ENCODE data around the gene NOTCH1. TPM values are rescaled to one million over a fixed set of nuclear protein-coding genes. Genes with fewer than 3 reads are reported as not detected.
A peak's percentile ranks its signal among the peaks of the same experiment; 100 is the strongest.

Gene NOTCH1
- total and polyA plus RNA-seq, 9 donors: 16.7 to 39.5 (median 27.1) TPM

DNA sequence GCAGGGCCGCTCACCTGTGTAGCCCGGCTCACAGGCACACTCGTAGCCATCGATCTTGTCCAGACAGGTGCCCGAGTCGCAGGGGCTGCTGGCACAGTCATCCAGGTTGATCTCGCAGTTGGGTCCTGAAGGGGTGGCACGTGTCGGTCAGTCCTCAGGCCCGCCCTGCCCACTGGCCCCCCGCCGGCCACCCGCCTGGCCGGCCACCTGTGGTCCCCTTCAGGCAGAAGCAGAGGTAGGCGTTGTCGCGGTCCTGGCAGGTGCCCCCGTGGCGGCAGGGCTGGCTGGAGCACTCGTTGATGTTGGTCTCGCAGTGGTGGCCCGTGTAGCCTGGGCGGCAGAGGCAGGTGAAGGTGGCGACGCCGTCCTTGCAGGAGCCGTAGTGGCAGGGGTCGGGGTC is 30.6 kb downstream of the NOTCH1 start:
- Histone ChIP-seq H3K36me3 (ENCODE audit: control insufficient read depth, insufficient read depth, low read length) (peaks cover 95% of the 10 kb centered on the region), H3K4me3 (ENCODE audit: low read length) (no peak overlapping the region), H3K9me3 (replicated peaks; ENCODE audit: control insufficient read depth, low read depth, low read length) (no peaks in the 10 kb centered on the region), H3K27me3 (ENCODE audit: control insufficient read depth, insufficient read depth, low read length) (no peaks in the 10 kb centered on the region), H3K4me1 (ENCODE audit: control insufficient read depth, insufficient read depth, low read length) (peaks cover 17% of the 10 kb centered on the region), H3K27ac (ENCODE audit: low read length) (no peak overlapping the region)
- WGBS (ENCODE audit: insufficient coverage): 93% methylated on average over 28 of the region's 28 CpGs
- no peak for DNase-seq

DNA sequence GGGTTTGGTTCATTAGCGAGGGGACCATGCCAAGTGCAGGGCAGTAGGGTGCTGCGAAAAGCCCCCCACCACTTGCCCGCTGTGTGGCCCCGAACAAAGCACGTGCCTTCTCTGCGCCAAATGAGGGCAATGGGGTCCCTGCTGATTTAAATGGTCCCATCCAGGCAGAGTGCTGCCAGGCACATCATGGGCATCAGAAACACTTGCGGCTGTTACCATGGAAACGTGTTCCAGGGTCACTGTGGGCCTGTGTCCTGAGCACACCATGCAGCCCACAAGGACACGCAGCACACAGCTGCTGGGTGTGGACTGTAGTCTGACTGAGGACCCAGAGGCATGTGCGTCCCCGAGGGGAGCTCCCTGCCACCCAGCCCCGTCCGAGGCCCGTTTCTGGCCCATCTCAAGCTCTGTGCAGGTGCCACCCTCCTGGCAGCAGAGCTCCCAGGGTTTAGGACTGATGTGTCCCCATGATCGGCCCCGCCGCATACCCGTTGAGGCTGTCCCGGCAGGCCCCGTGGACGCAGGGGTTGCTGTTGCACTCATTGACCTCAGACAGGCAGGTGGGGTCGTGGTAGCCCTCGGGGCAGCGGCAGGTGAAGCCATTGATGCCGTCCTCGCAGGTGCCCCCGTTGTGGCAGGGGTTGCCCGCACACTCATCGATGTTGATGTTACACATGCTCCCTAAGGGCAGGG is 31.7 kb downstream of the NOTCH1 start:
- no peaks in the 10 kb centered on the region for H3K27me3 ChIP-seq (ENCODE audit: control insufficient read depth, insufficient read depth, low read length)
- no peaks in the 10 kb centered on the region for H3K9me3 ChIP-seq (replicated peaks; ENCODE audit: control insufficient read depth, low read depth, low read length)
- H3K36me3 ChIP-seq (ENCODE audit: control insufficient read depth, insufficient read depth, low read length): peaks cover 97% of the 10 kb centered on the region
- 90% methylated on average over 29 of the region's 29 CpGs for WGBS (ENCODE audit: insufficient coverage)
- no peak overlapping the region for H3K27ac ChIP-seq (ENCODE audit: low read length)
- DNase-seq: no peak
- H3K4me1 ChIP-seq (ENCODE audit: control insufficient read depth, insufficient read depth, low read length): peaks cover 17% of the 10 kb centered on the region
- no peak overlapping the region for H3K4me3 ChIP-seq (ENCODE audit: low read length)

DNA sequence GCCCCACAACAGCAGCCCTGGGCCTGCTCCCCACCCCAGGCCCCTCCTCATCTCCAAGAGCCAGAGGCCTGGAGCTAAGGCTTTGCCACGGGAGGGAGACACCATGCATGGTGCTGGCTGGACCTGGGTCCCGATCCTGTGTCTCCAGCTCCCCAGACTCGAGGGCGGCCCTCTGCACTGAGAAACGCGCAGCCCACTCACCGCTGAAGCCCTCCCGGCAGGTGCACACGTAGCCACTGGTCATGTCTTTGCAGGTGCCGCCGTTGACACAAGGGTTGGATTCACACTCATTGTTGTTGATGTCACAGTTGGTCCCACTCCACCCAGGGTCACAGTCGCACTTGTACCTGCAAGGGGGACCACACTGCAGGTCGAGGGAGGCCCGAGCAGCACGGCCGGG is 32.7 kb downstream of the NOTCH1 start:
- no peak overlapping the region for H3K27ac ChIP-seq (ENCODE audit: low read length)
- peaks cover 97% of the 10 kb centered on the region for H3K36me3 ChIP-seq (ENCODE audit: control insufficient read depth, insufficient read depth, low read length)
- H3K4me3 ChIP-seq (ENCODE audit: low read length): no peak overlapping the region
- H3K4me1 ChIP-seq (ENCODE audit: control insufficient read depth, insufficient read depth, low read length): peaks cover 17% of the 10 kb centered on the region
- 94% methylated on average over 16 of the region's 16 CpGs for WGBS (ENCODE audit: insufficient coverage)
- no peaks in the 10 kb centered on the region for H3K27me3 ChIP-seq (ENCODE audit: control insufficient read depth, insufficient read depth, low read length)
- no peak for DNase-seq
- no peaks in the 10 kb centered on the region for H3K9me3 ChIP-seq (replicated peaks; ENCODE audit: control insufficient read depth, low read depth, low read length)

DNA sequence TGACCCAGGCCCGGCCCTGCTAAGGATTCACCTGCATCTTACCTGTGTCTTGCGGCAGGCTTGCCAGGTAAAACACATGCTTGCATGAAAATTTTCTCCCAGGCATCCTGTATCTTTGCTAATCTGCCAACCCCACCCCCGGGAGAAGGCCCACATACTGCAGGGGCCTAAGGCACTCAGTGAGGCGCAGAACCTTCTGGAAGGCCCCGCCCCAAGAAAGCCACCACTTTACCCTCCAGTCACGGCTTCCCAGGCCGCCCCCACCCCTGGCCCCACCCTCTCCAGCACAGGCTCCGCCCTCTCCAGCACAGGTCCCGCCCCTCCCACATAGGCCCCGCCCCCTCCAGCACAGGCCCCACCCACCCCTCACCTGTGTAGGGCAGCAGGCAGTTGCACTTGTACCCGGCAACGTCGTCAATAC is 33.2 kb downstream of the NOTCH1 start:
- Histone ChIP-seq H3K4me3 (ENCODE audit: low read length) (no peak overlapping the region), H3K9me3 (replicated peaks; ENCODE audit: control insufficient read depth, low read depth, low read length) (no peaks in the 10 kb centered on the region), H3K27ac (ENCODE audit: low read length) (peak overlapping the region; percentile 89), H3K4me1 (ENCODE audit: control insufficient read depth, insufficient read depth, low read length) (peaks cover 17% of the 10 kb centered on the region), H3K36me3 (ENCODE audit: control insufficient read depth, insufficient read depth, low read length) (peaks cover 97% of the 10 kb centered on the region), H3K27me3 (ENCODE audit: control insufficient read depth, insufficient read depth, low read length) (no peaks in the 10 kb centered on the region)
- WGBS (ENCODE audit: insufficient coverage): 100% methylated on average over 1 of the region's 13 CpGs
- DNase-seq: no peak

DNA sequence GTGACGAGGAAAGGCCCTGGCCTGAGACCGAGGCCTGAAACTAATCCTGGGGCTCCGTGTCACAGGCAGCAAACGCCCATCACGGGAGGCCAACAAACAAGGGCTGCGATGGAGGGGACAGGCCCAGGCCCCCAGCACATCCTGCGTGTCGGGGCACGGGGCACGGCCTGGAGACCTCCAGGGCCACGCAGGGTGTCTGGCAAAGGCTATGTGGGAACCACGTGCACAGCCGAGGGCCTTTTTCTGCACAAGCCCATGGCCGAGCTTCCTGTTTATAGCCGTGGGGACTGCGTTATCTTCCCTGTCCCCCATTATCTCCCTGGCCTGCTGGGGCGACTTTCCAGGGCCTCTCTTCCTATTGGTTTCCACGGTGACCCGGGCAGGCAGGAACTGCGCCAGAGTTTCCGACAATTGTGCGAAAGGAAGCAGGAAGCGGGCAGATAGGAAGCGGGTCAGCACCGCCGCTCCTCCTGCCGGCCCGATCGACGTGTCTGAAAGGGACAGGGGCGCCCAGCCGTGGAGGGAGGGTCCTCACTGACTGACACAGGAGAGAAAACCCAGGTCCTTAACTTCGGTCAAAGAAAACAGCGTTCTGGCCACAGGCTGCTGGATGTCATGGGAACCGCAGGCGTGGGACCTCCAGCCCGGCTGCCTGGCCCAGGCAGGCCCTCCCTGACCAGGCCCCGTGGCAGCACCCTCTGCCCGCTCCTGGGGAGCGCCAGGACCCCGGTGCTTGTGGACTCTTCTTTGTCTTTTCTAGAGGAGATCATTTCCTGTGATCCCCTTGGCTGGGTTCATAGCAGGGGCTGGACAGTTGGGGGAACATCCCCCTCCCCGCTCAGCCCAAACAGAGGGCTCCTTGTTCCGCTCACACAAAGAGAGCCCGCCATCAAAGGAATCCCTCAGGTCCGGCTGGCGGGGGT is 33.9 kb downstream of the NOTCH1 start:
- peaks cover 97% of the 10 kb centered on the region for H3K36me3 ChIP-seq (ENCODE audit: control insufficient read depth, insufficient read depth, low read length)
- H3K27ac ChIP-seq (ENCODE audit: low read length): peak overlapping the region; percentile 89
- no peak overlapping the region for H3K4me3 ChIP-seq (ENCODE audit: low read length)
- peaks cover 17% of the 10 kb centered on the region for H3K4me1 ChIP-seq (ENCODE audit: control insufficient read depth, insufficient read depth, low read length)
- 82% methylated on average over 45 of the region's 46 CpGs for WGBS (ENCODE audit: insufficient coverage)
- no peaks in the 10 kb centered on the region for H3K9me3 ChIP-seq (replicated peaks; ENCODE audit: control insufficient read depth, low read depth, low read length)
- DNase-seq: peak; percentile 69
- H3K27me3 ChIP-seq (ENCODE audit: control insufficient read depth, insufficient read depth, low read length): no peaks in the 10 kb centered on the region

DNA sequence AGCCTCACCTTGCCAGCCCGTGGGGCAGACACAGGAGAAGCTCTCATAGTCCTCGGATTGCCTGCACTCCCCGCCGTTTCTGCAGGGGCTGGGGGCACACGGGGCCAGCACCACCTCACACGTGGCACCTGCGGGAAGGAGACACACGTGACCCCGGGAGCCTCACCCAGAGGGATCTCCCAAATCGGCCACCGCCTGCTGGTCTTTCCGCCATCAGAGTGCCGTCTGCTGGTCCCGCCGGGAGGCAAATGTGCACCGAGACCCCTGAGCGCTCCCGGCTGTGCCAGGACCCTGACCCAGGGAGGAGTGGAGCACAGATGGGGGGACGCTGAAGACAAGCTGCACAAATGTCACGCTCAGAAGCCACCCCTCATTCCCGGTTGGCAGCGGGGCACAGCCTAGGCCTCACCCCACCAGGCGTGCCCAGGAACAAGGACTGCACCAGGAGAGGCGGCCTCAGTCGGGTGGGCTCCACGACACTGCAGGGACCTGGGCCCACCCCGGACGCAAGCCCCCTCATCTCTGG is 34.6 kb downstream of the NOTCH1 start:
- H3K27me3 ChIP-seq (ENCODE audit: control insufficient read depth, insufficient read depth, low read length): no peaks in the 10 kb centered on the region
- no peak for DNase-seq
- H3K4me3 ChIP-seq (ENCODE audit: low read length): no peak overlapping the region
- peak overlapping the region; percentile 89 for H3K27ac ChIP-seq (ENCODE audit: low read length)
- 84% methylated on average over 28 of the region's 28 CpGs for WGBS (ENCODE audit: insufficient coverage)
- peaks cover 97% of the 10 kb centered on the region for H3K36me3 ChIP-seq (ENCODE audit: control insufficient read depth, insufficient read depth, low read length)
- H3K4me1 ChIP-seq (ENCODE audit: control insufficient read depth, insufficient read depth, low read length): peaks cover 17% of the 10 kb centered on the region
- no peaks in the 10 kb centered on the region for H3K9me3 ChIP-seq (replicated peaks; ENCODE audit: control insufficient read depth, low read depth, low read length)

DNA sequence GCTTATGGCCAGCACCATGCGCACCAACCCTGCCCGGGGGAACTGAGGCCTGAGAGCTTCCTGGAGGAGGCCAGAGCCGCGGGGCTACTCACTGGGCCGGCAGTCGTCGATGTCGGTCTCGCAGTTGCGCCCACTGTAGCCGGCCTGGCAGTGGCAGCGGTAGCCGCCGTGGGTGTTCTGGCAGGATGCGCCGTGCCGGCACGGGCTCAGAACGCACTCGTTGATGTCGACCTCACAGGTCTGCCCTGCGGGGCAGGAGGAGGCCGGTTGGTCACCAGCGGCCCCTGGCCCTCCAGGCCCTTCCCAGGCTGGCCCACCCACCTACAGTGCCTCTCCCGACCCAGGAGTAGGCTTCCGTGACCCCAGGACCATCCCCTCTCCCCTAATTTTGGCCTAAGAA is 35.3 kb downstream of the NOTCH1 start:
- Histone ChIP-seq H3K9me3 (replicated peaks; ENCODE audit: control insufficient read depth, low read depth, low read length) (no peaks in the 10 kb centered on the region), H3K27ac (ENCODE audit: low read length) (peak overlapping the region; percentile 51), H3K36me3 (ENCODE audit: control insufficient read depth, insufficient read depth, low read length) (peaks cover 96% of the 10 kb centered on the region), H3K27me3 (ENCODE audit: control insufficient read depth, insufficient read depth, low read length) (no peaks in the 10 kb centered on the region), H3K4me3 (ENCODE audit: low read length) (no peak overlapping the region), H3K4me1 (ENCODE audit: control insufficient read depth, insufficient read depth, low read length) (peaks cover 17% of the 10 kb centered on the region)
- 87% methylated on average over 26 of the region's 26 CpGs for WGBS (ENCODE audit: insufficient coverage)
- DNase-seq: no peak

DNA sequence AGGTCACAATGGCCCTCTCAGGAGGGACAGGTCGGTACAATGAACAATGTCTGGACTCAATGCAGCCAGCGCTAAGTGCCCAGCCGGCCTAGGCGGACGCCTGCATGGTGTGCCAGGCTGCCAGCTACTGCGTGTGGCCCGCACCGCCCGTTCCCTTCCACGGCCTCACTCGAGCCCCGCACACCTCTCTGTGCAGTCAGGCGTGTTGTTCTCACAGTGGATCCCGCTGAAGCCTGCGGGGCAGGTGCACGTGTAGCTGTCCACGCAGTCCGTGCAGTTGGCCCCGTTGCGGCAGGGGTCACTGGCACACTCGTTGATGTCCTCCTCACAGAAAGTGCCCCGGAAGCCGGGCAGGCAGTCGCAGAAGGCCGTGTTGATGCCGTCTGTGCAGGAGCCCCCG is 36.3 kb downstream of the NOTCH1 start:
- DNase-seq: no peak
- WGBS (ENCODE audit: insufficient coverage): 89% methylated on average over 27 of the region's 27 CpGs
- H3K27ac ChIP-seq (ENCODE audit: low read length): no peak overlapping the region
- H3K4me3 ChIP-seq (ENCODE audit: low read length): no peak overlapping the region
- peaks cover 17% of the 10 kb centered on the region for H3K4me1 ChIP-seq (ENCODE audit: control insufficient read depth, insufficient read depth, low read length)
- no peaks in the 10 kb centered on the region for H3K9me3 ChIP-seq (replicated peaks; ENCODE audit: control insufficient read depth, low read depth, low read length)
- no peaks in the 10 kb centered on the region for H3K27me3 ChIP-seq (ENCODE audit: control insufficient read depth, insufficient read depth, low read length)
- peaks cover 96% of the 10 kb centered on the region for H3K36me3 ChIP-seq (ENCODE audit: control insufficient read depth, insufficient read depth, low read length)

DNA sequence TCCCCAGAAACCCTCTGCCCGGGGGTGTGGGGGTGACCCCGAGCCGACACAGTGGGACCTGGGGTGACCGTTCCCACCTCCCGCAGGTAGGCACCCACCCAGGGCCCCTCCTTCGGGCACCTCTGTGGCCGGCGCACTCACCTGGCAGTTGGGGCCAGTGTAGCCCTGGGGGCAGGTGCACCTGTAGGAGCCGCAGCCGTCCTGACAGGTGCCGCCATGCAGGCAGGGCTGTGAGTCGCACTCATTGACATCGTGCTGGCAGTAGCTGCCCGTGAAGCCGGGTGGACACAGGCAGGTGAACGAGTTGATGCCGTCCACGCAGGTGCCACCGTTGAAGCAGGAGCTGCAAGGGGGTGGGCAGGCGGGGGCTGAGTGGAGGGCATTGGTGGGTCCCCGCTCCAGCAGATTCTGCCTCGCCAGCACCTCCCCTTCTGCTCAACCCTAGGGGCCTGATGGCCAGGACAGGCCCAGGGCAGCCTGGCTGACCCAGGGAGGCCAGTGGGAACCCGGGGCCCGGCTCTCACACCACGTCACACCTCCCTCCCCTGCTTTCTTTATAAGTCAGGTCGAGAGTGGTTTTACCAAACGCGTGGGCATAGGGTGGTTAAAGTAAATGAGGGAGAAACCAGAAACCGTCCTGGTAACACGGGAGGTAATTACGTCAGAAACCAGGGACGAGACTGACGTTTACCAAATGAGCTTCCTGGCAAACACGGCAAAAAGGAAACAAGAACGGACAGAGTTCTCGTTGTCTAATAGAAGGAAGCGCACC is 36.9 kb downstream of the NOTCH1 start:
- WGBS (ENCODE audit: insufficient coverage): 87% methylated on average over 25 of the region's 37 CpGs
- no peak overlapping the region for H3K27ac ChIP-seq (ENCODE audit: low read length)
- H3K4me1 ChIP-seq (ENCODE audit: control insufficient read depth, insufficient read depth, low read length): peaks cover 17% of the 10 kb centered on the region
- H3K9me3 ChIP-seq (replicated peaks; ENCODE audit: control insufficient read depth, low read depth, low read length): no peaks in the 10 kb centered on the region
- H3K4me3 ChIP-seq (ENCODE audit: low read length): no peak overlapping the region
- H3K36me3 ChIP-seq (ENCODE audit: control insufficient read depth, insufficient read depth, low read length): peaks cover 96% of the 10 kb centered on the region
- no peaks in the 10 kb centered on the region for H3K27me3 ChIP-seq (ENCODE audit: control insufficient read depth, insufficient read depth, low read length)
- no peak for DNase-seq
